ENCODE measurements around the gene UBXN10. TPM values are rescaled to one million over a fixed set of nuclear protein-coding genes. Genes with fewer than 3 reads are reported as not detected.

Gene UBXN10
- total and polyA plus RNA-seq, 2 donors (not counting 3 experiments of a cell fraction or from before 2014, with no cell fraction given) = not detected

GRCh38 chr1:20172033-20172590, 13.8 kb upstream of the UBXN10 start:
- no peaks in the 10 kb centered on the region for H3K36me3 ChIP-seq (ENCODE audit: control insufficient read depth in 2 of 2, extremely low read depth in 1 of 2, insufficient read depth in 2 of 2, low read length in 2 of 2)
- TF ChIP-seq JUN (IDR thresholded peaks at IDR 0.05; ENCODE audit: borderline replicate concordance, insufficient read depth, insufficient read length, low read depth) = no peak
- no peak for TF ChIP-seq GATA2 (IDR thresholded peaks at IDR 0.05; ENCODE audit: insufficient read depth, insufficient read length, low read depth, low read length)
- no peak for TF ChIP-seq MAX (IDR thresholded peaks at IDR 0.05; ENCODE audit: insufficient read depth, insufficient read length)
- no peak for TF ChIP-seq POLR2AphosphoS5 (IDR thresholded peaks at IDR 0.05; ENCODE audit: insufficient read depth, low read depth, low read length)
- TF ChIP-seq FOS (IDR thresholded peaks at IDR 0.05; ENCODE audit: borderline replicate concordance, insufficient read depth, low read length) = no peak
- no peak for TF ChIP-seq EZH2 (IDR thresholded peaks at IDR 0.05; ENCODE audit: borderline replicate concordance, low read depth, low read length, severe bottlenecking)
- TF ChIP-seq POLR2A (IDR thresholded peaks at IDR 0.05; ENCODE audit: low read depth, low read length) = no peak
- no peak for TF ChIP-seq MYC (IDR thresholded peaks at IDR 0.05; ENCODE audit: low read depth, low read length)
- no peak for TF ChIP-seq CTCF (IDR thresholded peaks at IDR 0.05; ENCODE audit: extremely low read depth in 1 of 2, insufficient read depth in 1 of 2, low read depth in 1 of 2, low read length in 2 of 2)
- no TSS peak for BruUV-seq (replicated peaks)
- intact Hi-C loops (cut with micrococcal nuclease) (no loop called here), dilution Hi-C loops (cut with MboI; ENCODE audit: extremely low pct_ligation_motif_present, low sequenced_read_pairs) (no loop called here)
- H3K27me3 ChIP-seq (ENCODE audit: control insufficient read depth in 2 of 2, insufficient read depth in 2 of 2, low read length in 2 of 2) = peaks cover 1 to 2% of the 10 kb centered on the region in 2 experiments
- H4K20me1 ChIP-seq (replicated peaks; ENCODE audit: control insufficient read depth, extremely low read depth, insufficient read depth, low read length) = no peaks in the 10 kb centered on the region
- no peak overlapping the region for H3K4me2 ChIP-seq (ENCODE audit: insufficient read depth, low read length)
- no peak for FAIRE-seq
- H3K27ac ChIP-seq (ENCODE audit: insufficient read depth, low read depth, low read length) = no peak overlapping the region
- no peak overlapping the region for H3K9ac ChIP-seq (replicated peaks; ENCODE audit: extremely low read depth, insufficient read depth, low read length)
- ChIA-PET CTCF (interaction anchor here (2.1 kb wide), 1 partner anchor 20 kb away, joined by 6 read pairs; no protein-coding TSS in a partner anchor), POLR2A (interaction anchor here (0.6 kb wide), 1 partner anchor 31 kb away, joined by 4 read pairs; no protein-coding TSS in a partner anchor)
- H3K79me2 ChIP-seq (ENCODE audit: control insufficient read depth, insufficient read depth, low read length) = no peaks in the 10 kb centered on the region
- no peaks in the 10 kb centered on the region for H3K4me1 ChIP-seq (ENCODE audit: control insufficient read depth, extremely low read depth, insufficient read depth, low read length)
- no peaks in the 10 kb centered on the region for H3K9me1 ChIP-seq (replicated peaks; ENCODE audit: control insufficient read depth, extremely low read depth, insufficient read depth, low read length)
- H2AFZ ChIP-seq (ENCODE audit: low read depth, low read length) = no peak overlapping the region
- H3K4me3 ChIP-seq (replicated peaks in 1 of 3; ENCODE audit: insufficient read depth in 1 of 3, low read depth in 1 of 3, low read length in 3 of 3) = no peak overlapping the region
- no peaks in the 10 kb centered on the region for H3K9me3 ChIP-seq (replicated peaks; ENCODE audit: control insufficient read depth, insufficient read depth, low read length)
- DNase-seq (ENCODE audit: low read depth, low spot score) = no peak

Data from endothelial cell of umbilical vein (primary cell).